Activated CD8-positive, alpha-beta memory T cell treated with anti-CD3 and anti-CD28 coated beads for 36 hours (primary cell): ENCODE data around the gene ZDHHC18. TPM values are rescaled to one million over a fixed set of nuclear protein-coding genes. Genes with fewer than 3 reads are reported as not detected.

Source experiments
- CTCF ChIA-PET: fragments of 350-600 bp; sonication (Branson Sonifier 250); formaldehyde crosslinking; loops from one replicate; lab custom pipeline; 2021; ENCODE audit warnings: antibody characterized with exemption; lab: Charles Lee
- POLR2A ChIA-PET: fragments of 350-600 bp; sonication (Branson Sonifier 250); formaldehyde crosslinking; loops from one replicate; lab custom pipeline; 2021; ENCODE audit warnings: antibody characterized with exemption; lab: Charles Lee
- total RNA-seq, 2 experiments: library from RNA; stranded (reverse); gene quantifications; one replicate each; pipeline ENCODE4 v1.2.3, GENCODE V29; 2021

ZDHHC18 gene
- total RNA-seq, result 10 to 100 TPM; 61.3 to 64.4 TPM

- ChIA-PET CTCF (interaction anchor here (1.0 to 1.2 kb wide), 2 partner anchors 16 to 38 kb away, joined by 3 to 4 read pairs; no protein-coding TSS in a partner anchor), POLR2A (no interaction called here)
These were observed at the start of gene ZDHHC18 for GRCh38 chr1:26826261-26827105. Gene ZDHHC18, plus strand, starts transcription at chr1:26826688. Its CDS starts 117 bp downstream, at chr1:26826805.

- POLR2A ChIA-PET, result no interaction called here
- CTCF ChIA-PET, result interaction anchor here (0.9 to 1.0 kb wide), 3 partner anchors 10 to 177 kb away, joined by 3 to 5 read pairs (median 4); no protein-coding TSS in a partner anchor
These were observed 47.3 kb upstream of the ZDHHC18 start for GRCh38 chr1:26779098-26779668.

GRCh38 chr1:26780344-26780957 is 46.0 kb upstream of the ZDHHC18 start:
- POLR2A ChIA-PET, result interaction anchor here (0.7 kb wide), 1 partner anchor 255 kb away, joined by 3 read pairs; no protein-coding TSS in a partner anchor
- CTCF ChIA-PET, result interaction anchor here (0.7 kb wide), 1 partner anchor 31 kb away, joined by 3 read pairs; no protein-coding TSS in a partner anchor

GRCh38 chr1:26781206-26781825 is 45.2 kb upstream of the ZDHHC18 start:
- POLR2A ChIA-PET, result interaction anchor here (0.7 kb wide), 1 partner anchor 254 kb away, joined by 3 read pairs; no protein-coding TSS in a partner anchor
- CTCF ChIA-PET, result interaction anchor here (0.5 to 1.2 kb wide), 2 partner anchors 9 to 347 kb away, joined by 3 to 5 read pairs; no protein-coding TSS in a partner anchor

GRCh38 chr1:26782521-26783212 is 43.8 kb upstream of the ZDHHC18 start:
- ChIA-PET POLR2A (interaction anchor here (0.6 kb wide), 1 partner anchor 224 kb away, joined by 8 read pairs; no protein-coding TSS in a partner anchor), CTCF (interaction anchor here (1.3 kb wide), 1 partner anchor 180 kb away, joined by 4 read pairs; no protein-coding TSS in a partner anchor)

- CTCF ChIA-PET, result interaction anchor here (1.2 to 1.3 kb wide), 2 partner anchors 36 to 181 kb away, joined by 3 to 4 read pairs; no protein-coding TSS in a partner anchor
- POLR2A ChIA-PET, result interaction anchor here (0.9 kb wide), 1 partner anchor 90 kb away, joined by 3 read pairs; no protein-coding TSS in a partner anchor
These were observed 42.9 kb upstream of the ZDHHC18 start for GRCh38 chr1:26783646-26784022.

- ChIA-PET POLR2A (interaction anchor here (0.9 to 1.1 kb wide), 2 partner anchors 12 to 91 kb away, joined by 3 read pairs; no protein-coding TSS in a partner anchor), CTCF (interaction anchor here (1.2 to 1.3 kb wide), 2 partner anchors 37 to 182 kb away, joined by 3 to 4 read pairs; no protein-coding TSS in a partner anchor)
These were observed 42.2 kb upstream of the ZDHHC18 start for GRCh38 chr1:26784023-26784871.

- ChIA-PET POLR2A (interaction anchor here (1.1 kb wide), 1 partner anchor 13 kb away, joined by 3 read pairs; no protein-coding TSS in a partner anchor), CTCF (no interaction called here)
These were observed 41.6 kb upstream of the ZDHHC18 start for GRCh38 chr1:26784886-26785285.

- POLR2A ChIA-PET, result no interaction called here
- CTCF ChIA-PET, result interaction anchor here (0.5 to 5.0 kb wide), 4 partner anchors 10 to 92 kb away, joined by 3 to 37 read pairs (median 4); partner anchors contain the start of gene ARID1A
These were observed 40.7 kb upstream of the ZDHHC18 start for GRCh38 chr1:26785611-26786436.

GRCh38 chr1:26786437-26787380 is 39.8 kb upstream of the ZDHHC18 start:
- CTCF ChIA-PET, result interaction anchor here (0.5 to 5.7 kb wide), 7 partner anchors 9 to 186 kb away, joined by 3 to 76 read pairs (median 37); partner anchors contain the start of gene ARID1A
- POLR2A ChIA-PET, result interaction anchor here (0.7 to 3.8 kb wide), 5 partner anchors 14 to 119 kb away, joined by 3 to 39 read pairs (median 3); no protein-coding TSS in a partner anchor

- POLR2A ChIA-PET, result interaction anchor here (0.7 to 4.0 kb wide), 9 partner anchors 12 to 119 kb away, joined by 3 to 39 read pairs (median 6); no protein-coding TSS in a partner anchor
- CTCF ChIA-PET, result interaction anchor here (1.0 to 5.7 kb wide), 7 partner anchors 11 to 248 kb away, joined by 3 to 76 read pairs (median 37); partner anchors contain the start of gene ARID1A
These were observed 39.1 kb upstream of the ZDHHC18 start for GRCh38 chr1:26787381-26787705.

- CTCF ChIA-PET, result interaction anchor here (0.9 to 5.7 kb wide), 16 partner anchors 8 to 287 kb away, joined by 3 to 76 read pairs (median 6); partner anchors contain the start of genes ARID1A and SFN
- POLR2A ChIA-PET, result interaction anchor here (0.7 to 4.0 kb wide), 11 partner anchors 12 to 350 kb away, joined by 3 to 39 read pairs (median 6); no protein-coding TSS in a partner anchor
These were observed 38.6 kb upstream of the ZDHHC18 start, which contains the start of gene PIGV for GRCh38 chr1:26787706-26788514. Gene PIGV, plus strand, starts transcription at chr1:26787950. Its CDS starts 2,866 bp downstream, at chr1:26790816.

GRCh38 chr1:26788515-26788785 is 38.0 kb upstream of the ZDHHC18 start:
- POLR2A ChIA-PET, result interaction anchor here (0.9 to 4.0 kb wide), 8 partner anchors 11 to 349 kb away, joined by 3 to 39 read pairs (median 8); no protein-coding TSS in a partner anchor
- CTCF ChIA-PET, result interaction anchor here (0.6 to 5.7 kb wide), 27 partner anchors 9 to 288 kb away, joined by 3 to 76 read pairs (median 5); partner anchors contain the start of genes ARID1A and SFN
